OCI-LY7 (cell line): ENCODE results near the gene ASCC2. TPM values are rescaled to one million over a fixed set of nuclear protein-coding genes. Genes with fewer than 3 reads are reported as not detected.

Source experiments
- BruUV-seq: library from RNA; stranded (reverse); fragments of 400-500 nt; replicated peaks from 2 replicates; lab custom pipeline; 2021; lab: Mats Ljungman, UMichigan
- CTCF ChIA-PET: fragments of 300-600 bp; sonication (Branson Sonifier 250); formaldehyde crosslinking; loops from one replicate; lab custom pipeline; 2022; ENCODE audit warnings: antibody characterized with exemption; ENCODE audit not compliant: unreplicated experiment; lab: Charles Lee
- POLR2A ChIA-PET: fragments of 300-600 bp; sonication (Branson Sonifier 250); formaldehyde crosslinking; loops from one replicate; lab custom pipeline; 2022; ENCODE audit warnings: antibody characterized with exemption; lab: Charles Lee
- DNase-seq: peaks from one replicate; pipeline ENCODE4 v3.0.0-alpha.2; 2015; ENCODE audit warnings: low spot score
- H2AFZ ChIP-seq: fragments of 200-600 bp; sonication (generic), shearing (Covaris generic); 2 replicates; pipeline ENCODE4 v1.6.1; 2014; ENCODE audit warnings: mild to moderate bottlenecking, antibody characterized with exemption, low read length, moderate library complexity
- H3K27ac ChIP-seq: fragments of 200-600 bp; sonication (generic); 2 replicates; pipeline ENCODE4 v1.5.1; 2014; ENCODE audit warnings: mixed run types, low read depth, mild to moderate bottlenecking, moderate library complexity, low read length, inconsistent platforms; ENCODE audit not compliant: poor library complexity, severe bottlenecking
- H3K36me3 ChIP-seq: fragments of 200-600 bp; sonication (generic); 2 replicates; pipeline ENCODE4 v1.6.1; 2014; ENCODE audit warnings: mild to moderate bottlenecking, antibody characterized with exemption, low read length, moderate library complexity, mixed read lengths; ENCODE audit not compliant: insufficient read depth
- H3K4me1 ChIP-seq: fragments of 200-600 bp; sonication (generic); 2 replicates; pipeline ENCODE4 v1.5.1; 2014; ENCODE audit warnings: mild to moderate bottlenecking, low read length; ENCODE audit not compliant: insufficient read depth, poor library complexity, severe bottlenecking
- H3K4me2 ChIP-seq: fragments of 200-600 bp; sonication (generic); 2 replicates; pipeline ENCODE4 v1.6.1; 2014; ENCODE audit warnings: mild to moderate bottlenecking, low read length
- H3K4me3 ChIP-seq: fragments of 200-600 bp; sonication (generic); 2 replicates; pipeline ENCODE4 v1.5.1; 2014; ENCODE audit warnings: mild to moderate bottlenecking, low read depth, low read length; ENCODE audit not compliant: poor library complexity, severe bottlenecking
- H3K79me2 ChIP-seq: fragments of 200-600 bp; sonication (generic); 2 replicates; pipeline ENCODE4 v1.6.1; 2016; ENCODE audit warnings: low read depth, mild to moderate bottlenecking, low read length, moderate library complexity, mixed read lengths; ENCODE audit not compliant: insufficient read depth
- H3K9me2 ChIP-seq: fragments of 200-600 bp; sonication (generic); 2 replicates; pipeline ENCODE4 v1.6.1; 2016; ENCODE audit warnings: mild to moderate bottlenecking, low read length, mixed read lengths; ENCODE audit not compliant: insufficient read depth
- H3K9me3 ChIP-seq: fragments of 200-600 bp; sonication (generic); 2 replicates; pipeline ENCODE4 v1.6.1; 2014; ENCODE audit warnings: mild to moderate bottlenecking, mixed run types, low read length, mixed read lengths
- H4K20me1 ChIP-seq: fragments of 200-600 bp; sonication (generic); 2 replicates; pipeline ENCODE4 v1.6.1; 2014; ENCODE audit warnings: mild to moderate bottlenecking, antibody characterized with exemption, low read length, moderate library complexity, mixed read lengths; ENCODE audit not compliant: insufficient read depth
- EZH2phosphoT487 ChIP-seq: fragments of 200-600 bp; sonication (generic); IDR thresholded peaks from 2 replicates; pipeline ENCODE4 v1.6.1; 2018; ENCODE audit warnings: low read depth, borderline replicate concordance, mild to moderate bottlenecking, mixed run types, antibody characterized with exemption, low read length, moderate library complexity, mixed read lengths
- intact Hi-C: fragments of 100-400 bp; cut with micrococcal nuclease; formaldehyde crosslinking; loops from one replicate; pipeline ENCODE4 v1.10.0; 2022; ENCODE audit not compliant: unreplicated experiment
- total RNA-seq, 2 experiments: library from RNA; depleted of rRNA in 1 of 2; stranded (reverse); fragments of >200 nt in 1 of 2; shearing (Covaris generic) in 1 of 2; gene quantifications; 2 replicates each; pipeline ENCODE4 v1.2.3, GENCODE V29; 2014 to 2022
- TF ChIP-seq, protein P1 (sequence below): fragments of 200-600 bp; sonication (generic); conservative IDR thresholded peaks from 2 replicates; pipeline ENCODE4 v1.5.1; 2014; ENCODE audit warnings: mild to moderate bottlenecking, antibody characterized with exemption, low read length, moderate library complexity, mixed read lengths

Gene ASCC2
- total RNA-seq, 2 experiments from 2014 or later = 40.2 to 68.8 TPM

DNA sequence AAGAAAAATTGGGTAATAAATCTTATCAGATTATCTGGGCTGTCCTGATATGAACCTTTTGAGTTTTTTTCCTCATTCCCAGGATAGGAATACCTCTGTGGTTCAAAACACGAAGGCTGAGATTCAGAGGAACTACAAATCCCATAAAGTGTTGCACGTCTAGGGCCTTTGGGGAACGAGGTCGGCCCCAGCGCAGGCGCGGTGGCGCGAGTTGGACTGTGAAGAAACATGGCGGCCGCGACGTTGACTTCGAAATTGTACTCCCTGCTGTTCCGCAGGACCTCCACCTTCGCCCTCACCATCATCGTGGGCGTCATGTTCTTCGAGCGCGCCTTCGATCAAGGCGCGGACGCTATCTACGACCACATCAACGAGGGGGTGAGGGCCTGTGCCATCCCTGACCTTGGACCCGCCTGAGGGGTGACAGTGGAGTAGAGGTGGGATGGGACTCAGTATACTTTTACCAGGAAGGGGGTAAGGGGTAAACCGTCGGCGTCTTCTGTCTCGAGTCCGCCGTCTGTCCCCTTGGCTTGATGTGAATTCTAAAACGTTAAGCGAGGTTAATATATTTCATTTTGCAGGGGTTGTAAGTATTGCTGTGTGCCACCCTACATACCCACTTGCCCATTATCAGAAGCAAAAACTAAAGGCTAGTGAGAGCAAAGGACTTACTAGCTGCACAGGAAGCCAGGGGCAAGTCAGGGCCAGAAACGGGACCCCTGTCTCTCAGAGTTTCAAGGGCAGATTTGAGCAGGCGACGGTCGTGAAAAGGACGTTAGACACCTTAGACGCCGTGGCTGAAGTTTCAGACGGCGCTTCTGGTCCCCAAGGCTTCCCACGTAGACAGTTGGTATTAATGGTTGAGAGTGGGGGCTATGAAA lies 70.7 kb downstream of the ASCC2 start, which contains the start of gene UQCR10:
TSS of gene UQCR10 (plus strand) at position 199 of the 881 bp plus-strand sequence. CDS start at position 229, 30 bp downstream.
- intact Hi-C loops = loop anchor here (5.0 to 10.0 kb wide), 4 partner anchors 70 to 883 kb away; partner anchors contain the start of genes ASCC2, MTMR3 and ZNRF3
- H3K4me2 ChIP-seq = peak within 1 kb of the TSS; percentile 93
- ChIA-PET POLR2A (interaction anchor here (0.6 kb wide), 2 partner anchors 375 to 607 kb away, joined by 3 to 4 read pairs; no protein-coding TSS in a partner anchor), CTCF (no interaction called here)
- peaks cover 22% of the 10 kb centered on the region for H3K4me1 ChIP-seq
- H2AFZ ChIP-seq = peak within 1 kb of the TSS; percentile 81
- no peak for TF ChIP-seq EZH2phosphoT487
- TF ChIP-seq, protein P1, sequence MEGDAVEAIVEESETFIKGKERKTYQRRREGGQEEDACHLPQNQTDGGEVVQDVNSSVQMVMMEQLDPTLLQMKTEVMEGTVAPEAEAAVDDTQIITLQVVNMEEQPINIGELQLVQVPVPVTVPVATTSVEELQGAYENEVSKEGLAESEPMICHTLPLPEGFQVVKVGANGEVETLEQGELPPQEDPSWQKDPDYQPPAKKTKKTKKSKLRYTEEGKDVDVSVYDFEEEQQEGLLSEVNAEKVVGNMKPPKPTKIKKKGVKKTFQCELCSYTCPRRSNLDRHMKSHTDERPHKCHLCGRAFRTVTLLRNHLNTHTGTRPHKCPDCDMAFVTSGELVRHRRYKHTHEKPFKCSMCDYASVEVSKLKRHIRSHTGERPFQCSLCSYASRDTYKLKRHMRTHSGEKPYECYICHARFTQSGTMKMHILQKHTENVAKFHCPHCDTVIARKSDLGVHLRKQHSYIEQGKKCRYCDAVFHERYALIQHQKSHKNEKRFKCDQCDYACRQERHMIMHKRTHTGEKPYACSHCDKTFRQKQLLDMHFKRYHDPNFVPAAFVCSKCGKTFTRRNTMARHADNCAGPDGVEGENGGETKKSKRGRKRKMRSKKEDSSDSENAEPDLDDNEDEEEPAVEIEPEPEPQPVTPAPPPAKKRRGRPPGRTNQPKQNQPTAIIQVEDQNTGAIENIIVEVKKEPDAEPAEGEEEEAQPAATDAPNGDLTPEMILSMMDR = no peak
- H3K27ac ChIP-seq = peak within 1 kb of the TSS; percentile 52
- TSS peak; percentile 86 for BruUV-seq
- peak; percentile 93 for DNase-seq
- no peaks in the 10 kb centered on the region for H3K9me2 ChIP-seq
- no peaks in the 10 kb centered on the region for H3K9me3 ChIP-seq
- no peaks in the 10 kb centered on the region for H4K20me1 ChIP-seq
- H3K36me3 ChIP-seq = peaks cover 30% of the 10 kb centered on the region
- peak within 1 kb of the TSS; percentile 89 for H3K4me3 ChIP-seq
- H3K79me2 ChIP-seq = peaks cover 23% of the 10 kb centered on the region

- Histone ChIP-seq H3K9me3 (no peaks in the 10 kb centered on the region), H3K79me2 (peaks cover 23% of the 10 kb centered on the region), H3K4me3 (peak within 1 kb of the TSS; percentile 89), H3K27ac (peak within 1 kb of the TSS; percentile 52), H4K20me1 (no peaks in the 10 kb centered on the region), H3K9me2 (no peaks in the 10 kb centered on the region), H3K36me3 (peaks cover 30% of the 10 kb centered on the region), H3K4me2 (peak within 1 kb of the TSS; percentile 93), H2AFZ (peak within 1 kb of the TSS; percentile 81), H3K4me1 (peaks cover 22% of the 10 kb centered on the region)
- ChIA-PET POLR2A (interaction anchor here (0.6 to 0.8 kb wide), 2 partner anchors 237 to 607 kb away, joined by 3 to 4 read pairs; no protein-coding TSS in a partner anchor), CTCF (interaction anchor here (0.9 kb wide), 1 partner anchor 9 kb away, joined by 3 read pairs; no protein-coding TSS in a partner anchor)
- intact Hi-C loops = loop anchor here (5.0 to 10.0 kb wide), 4 partner anchors 71 to 882 kb away; partner anchors contain the start of genes ASCC2, MTMR3 and ZNRF3
- peak; percentile 98 for DNase-seq
- no TSS peak for BruUV-seq
- TF ChIP-seq, protein P1 = no peak
Measured at GRCh38 chr22:29766632-29767170, 71.4 kb downstream of the ASCC2 start, which contains the start of gene ZMAT5. Gene ZMAT5 (minus strand): TSS chr22:29767007. CDS start chr22:29748544, 18,463 bp downstream.
